HL-60 (cell line): ENCODE measurements around the gene MAPK8IP2.
"Not testable (repeated sequence)": the region's sequence is repeated elsewhere in the genome, so short reads cannot be mapped to it uniquely, and the experiment has no call there.

Experiments
- GABPA ChIP-seq: IDR thresholded peaks from 2 replicates; pipeline ENCODE4 v1.6.1; 2012; ENCODE audit warnings: low read depth
- POLR2AphosphoS5 ChIP-seq: IDR thresholded peaks from 2 replicates; pipeline ENCODE4 v1.6.1; 2012; ENCODE audit warnings: low read depth
- SPI1 ChIP-seq: IDR thresholded peaks from 2 replicates; pipeline ENCODE4 v1.6.1; 2012; ENCODE audit warnings: low read depth, mild to moderate bottlenecking, borderline replicate concordance
- TF ChIP-seq, protein P1 (sequence below): IDR thresholded peaks from one replicate; pipeline ENCODE4 v1.5.1; 2011; ENCODE audit warnings: low read length, control low read depth, inconsistent platforms; ENCODE audit not compliant: insufficient read depth
- TF ChIP-seq, protein P2 (sequence below): IDR thresholded peaks from 2 replicates; pipeline ENCODE4 v1.6.1; 2012; ENCODE audit warnings: low read depth; ENCODE audit not compliant: insufficient replicate concordance

DNA sequence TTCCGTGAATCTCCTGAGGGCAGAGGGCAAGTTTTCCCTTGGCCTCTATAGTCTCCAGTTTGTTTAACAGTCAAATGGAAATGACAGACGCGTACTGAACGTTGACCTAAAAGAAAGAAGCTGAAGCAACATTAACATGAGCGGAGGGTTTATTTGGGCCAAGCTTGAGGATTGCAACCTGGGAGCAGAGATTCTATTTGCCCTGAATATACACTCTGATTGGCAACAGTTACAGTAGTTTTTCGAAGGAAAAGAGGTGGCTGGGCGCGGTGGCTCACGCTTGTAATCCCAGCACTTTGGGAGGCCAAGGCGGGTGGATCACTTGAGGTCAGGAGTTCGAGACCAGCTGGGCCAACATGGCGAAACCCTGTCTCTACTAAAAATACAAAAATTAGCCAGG, 39.7 kb downstream of the MAPK8IP2 start:
- not testable (repeated sequence) for TF ChIP-seq POLR2AphosphoS5, GABPA, SPI1
- TF ChIP-seq, protein P1, sequence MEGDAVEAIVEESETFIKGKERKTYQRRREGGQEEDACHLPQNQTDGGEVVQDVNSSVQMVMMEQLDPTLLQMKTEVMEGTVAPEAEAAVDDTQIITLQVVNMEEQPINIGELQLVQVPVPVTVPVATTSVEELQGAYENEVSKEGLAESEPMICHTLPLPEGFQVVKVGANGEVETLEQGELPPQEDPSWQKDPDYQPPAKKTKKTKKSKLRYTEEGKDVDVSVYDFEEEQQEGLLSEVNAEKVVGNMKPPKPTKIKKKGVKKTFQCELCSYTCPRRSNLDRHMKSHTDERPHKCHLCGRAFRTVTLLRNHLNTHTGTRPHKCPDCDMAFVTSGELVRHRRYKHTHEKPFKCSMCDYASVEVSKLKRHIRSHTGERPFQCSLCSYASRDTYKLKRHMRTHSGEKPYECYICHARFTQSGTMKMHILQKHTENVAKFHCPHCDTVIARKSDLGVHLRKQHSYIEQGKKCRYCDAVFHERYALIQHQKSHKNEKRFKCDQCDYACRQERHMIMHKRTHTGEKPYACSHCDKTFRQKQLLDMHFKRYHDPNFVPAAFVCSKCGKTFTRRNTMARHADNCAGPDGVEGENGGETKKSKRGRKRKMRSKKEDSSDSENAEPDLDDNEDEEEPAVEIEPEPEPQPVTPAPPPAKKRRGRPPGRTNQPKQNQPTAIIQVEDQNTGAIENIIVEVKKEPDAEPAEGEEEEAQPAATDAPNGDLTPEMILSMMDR, result not testable (repeated sequence)
- TF ChIP-seq, protein P2, sequence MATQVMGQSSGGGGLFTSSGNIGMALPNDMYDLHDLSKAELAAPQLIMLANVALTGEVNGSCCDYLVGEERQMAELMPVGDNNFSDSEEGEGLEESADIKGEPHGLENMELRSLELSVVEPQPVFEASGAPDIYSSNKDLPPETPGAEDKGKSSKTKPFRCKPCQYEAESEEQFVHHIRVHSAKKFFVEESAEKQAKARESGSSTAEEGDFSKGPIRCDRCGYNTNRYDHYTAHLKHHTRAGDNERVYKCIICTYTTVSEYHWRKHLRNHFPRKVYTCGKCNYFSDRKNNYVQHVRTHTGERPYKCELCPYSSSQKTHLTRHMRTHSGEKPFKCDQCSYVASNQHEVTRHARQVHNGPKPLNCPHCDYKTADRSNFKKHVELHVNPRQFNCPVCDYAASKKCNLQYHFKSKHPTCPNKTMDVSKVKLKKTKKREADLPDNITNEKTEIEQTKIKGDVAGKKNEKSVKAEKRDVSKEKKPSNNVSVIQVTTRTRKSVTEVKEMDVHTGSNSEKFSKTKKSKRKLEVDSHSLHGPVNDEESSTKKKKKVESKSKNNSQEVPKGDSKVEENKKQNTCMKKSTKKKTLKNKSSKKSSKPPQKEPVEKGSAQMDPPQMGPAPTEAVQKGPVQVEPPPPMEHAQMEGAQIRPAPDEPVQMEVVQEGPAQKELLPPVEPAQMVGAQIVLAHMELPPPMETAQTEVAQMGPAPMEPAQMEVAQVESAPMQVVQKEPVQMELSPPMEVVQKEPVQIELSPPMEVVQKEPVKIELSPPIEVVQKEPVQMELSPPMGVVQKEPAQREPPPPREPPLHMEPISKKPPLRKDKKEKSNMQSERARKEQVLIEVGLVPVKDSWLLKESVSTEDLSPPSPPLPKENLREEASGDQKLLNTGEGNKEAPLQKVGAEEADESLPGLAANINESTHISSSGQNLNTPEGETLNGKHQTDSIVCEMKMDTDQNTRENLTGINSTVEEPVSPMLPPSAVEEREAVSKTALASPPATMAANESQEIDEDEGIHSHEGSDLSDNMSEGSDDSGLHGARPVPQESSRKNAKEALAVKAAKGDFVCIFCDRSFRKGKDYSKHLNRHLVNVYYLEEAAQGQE, result not testable (repeated sequence)
